ENCODE measurements around the gene B3GAT1. TPM values are rescaled to one million over a fixed set of nuclear protein-coding genes. Genes with fewer than 3 reads are reported as not detected.

B3GAT1 gene
- total RNA-seq, 1 donor from 2014 or later, result 0.27 TPM

GRCh38 chr11:134397304-134398078 lies 14.6 kb downstream of the B3GAT1 start:
- intact Hi-C loops (cut with DNase I), result no loop called here
- DNase-seq (ENCODE audit: low spot score), result no peak

GRCh38 chr11:134395002-134395401 lies 17.0 kb downstream of the B3GAT1 start:
- no peak for DNase-seq (ENCODE audit: low spot score)
- intact Hi-C loops (cut with DNase I), result no loop called here

GRCh38 chr11:134394311-134394710 lies 17.7 kb downstream of the B3GAT1 start:
- DNase-seq (ENCODE audit: low spot score), result no peak

DNA sequence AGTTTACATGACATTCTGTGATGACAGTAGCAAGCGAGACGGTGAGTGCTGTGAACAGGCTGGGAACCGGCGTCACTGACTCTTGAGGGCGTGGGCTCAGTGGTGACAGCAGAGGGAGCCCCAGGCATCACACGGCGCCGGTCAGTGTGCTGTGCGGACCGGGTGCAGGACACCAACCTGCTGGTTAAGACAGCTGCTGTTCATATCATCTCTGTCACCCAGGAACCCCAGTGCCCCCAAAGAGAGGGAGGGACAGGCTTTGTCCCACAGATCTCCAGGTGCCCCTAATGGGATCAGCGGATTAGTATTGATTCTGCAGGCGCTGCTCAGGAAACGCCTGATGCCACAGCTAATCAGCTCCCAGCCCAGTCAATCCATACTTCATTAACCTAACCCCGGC lies 18.4 kb downstream of the B3GAT1 start:
- intact Hi-C loops (cut with DNase I), result no loop called here
- no peak for DNase-seq (ENCODE audit: low spot score)

More at GRCh38 chr11:134394311-134394710, 17.7 kb downstream of the B3GAT1 start:
- intact Hi-C loops (cut with DNase I), result no loop called here

- intact Hi-C loops (cut with DNase I), result no loop called here
- no peak for DNase-seq (ENCODE audit: low spot score)
These were observed 19.0 kb downstream of the B3GAT1 start for GRCh38 chr11:134392953-134393615.

DNA sequence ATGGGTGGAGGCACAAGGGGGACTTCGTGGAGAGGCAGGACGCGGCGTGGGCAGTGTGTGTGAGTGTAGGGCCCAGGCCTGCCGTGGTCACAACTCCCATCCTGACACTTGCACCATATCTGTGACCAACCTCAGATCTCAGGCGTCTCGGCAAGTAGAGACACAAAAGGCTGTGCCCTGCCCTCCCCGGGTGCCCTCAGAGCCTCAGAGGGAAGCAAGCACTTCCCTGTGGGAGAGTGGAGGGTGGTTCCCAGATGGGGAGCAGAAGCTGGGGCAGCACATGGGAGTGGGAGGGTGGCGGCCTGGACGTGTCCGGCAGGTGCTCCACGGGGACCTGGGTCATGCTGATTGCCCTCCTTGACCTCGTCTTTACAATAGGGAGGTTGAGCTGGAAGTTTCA lies 20.4 kb downstream of the B3GAT1 start:
- DNase-seq (ENCODE audit: low spot score), result no peak
- intact Hi-C loops (cut with DNase I), result no loop called here

- DNase-seq (ENCODE audit: low spot score), result no peak
These were observed 21.1 kb downstream of the B3GAT1 start for GRCh38 chr11:134390706-134391569.

GRCh38 chr11:134389464-134390180 lies 22.4 kb downstream of the B3GAT1 start:
- DNase-seq (ENCODE audit: low spot score), result no peak
- intact Hi-C loops (cut with DNase I), result no loop called here

More at GRCh38 chr11:134390706-134391569, 21.1 kb downstream of the B3GAT1 start:
- intact Hi-C loops (cut with DNase I), result no loop called here

- no peak for DNase-seq (ENCODE audit: low spot score)
- intact Hi-C loops (cut with DNase I), result no loop called here
These were observed 23.5 kb downstream of the B3GAT1 start for GRCh38 chr11:134388590-134388989.

GRCh38 chr11:134387501-134387900 lies 24.5 kb downstream of the B3GAT1 start:
- DNase-seq (ENCODE audit: low spot score), result no peak
- intact Hi-C loops (cut with DNase I), result no loop called here

- intact Hi-C loops (cut with DNase I), result no loop called here
- no peak for DNase-seq (ENCODE audit: low spot score)
These were observed 25.1 kb downstream of the B3GAT1 start for GRCh38 chr11:134386945-134387344.

- intact Hi-C loops (cut with DNase I), result no loop called here
These were observed 26.1 kb downstream of the B3GAT1 start for GRCh38 chr11:134385774-134386565.

DNA sequence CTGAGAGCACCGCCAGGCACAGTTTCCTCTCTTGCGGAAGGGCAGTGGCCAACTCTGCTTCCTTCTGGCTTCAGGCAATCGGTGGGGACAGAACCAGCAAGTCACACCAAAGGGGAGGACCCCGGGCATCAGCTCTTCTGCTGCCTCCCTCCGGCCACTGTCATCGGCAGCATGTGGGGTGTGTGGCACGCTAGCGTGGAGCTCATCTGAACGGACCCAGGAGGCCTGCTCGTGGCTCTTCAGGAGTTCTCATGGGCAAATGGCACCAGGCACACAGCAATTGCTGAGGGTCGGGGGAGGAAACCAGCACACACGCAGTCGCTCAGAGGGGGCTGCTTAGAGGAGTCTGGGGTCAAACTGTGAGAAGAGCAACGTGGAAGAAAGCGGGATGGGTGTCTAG lies 26.9 kb downstream of the B3GAT1 start:
- DNase-seq (ENCODE audit: low spot score), result no peak
- intact Hi-C loops (cut with DNase I), result no loop called here

More at GRCh38 chr11:134385774-134386565, 26.1 kb downstream of the B3GAT1 start:
- no peak for DNase-seq (ENCODE audit: low spot score)

DNA sequence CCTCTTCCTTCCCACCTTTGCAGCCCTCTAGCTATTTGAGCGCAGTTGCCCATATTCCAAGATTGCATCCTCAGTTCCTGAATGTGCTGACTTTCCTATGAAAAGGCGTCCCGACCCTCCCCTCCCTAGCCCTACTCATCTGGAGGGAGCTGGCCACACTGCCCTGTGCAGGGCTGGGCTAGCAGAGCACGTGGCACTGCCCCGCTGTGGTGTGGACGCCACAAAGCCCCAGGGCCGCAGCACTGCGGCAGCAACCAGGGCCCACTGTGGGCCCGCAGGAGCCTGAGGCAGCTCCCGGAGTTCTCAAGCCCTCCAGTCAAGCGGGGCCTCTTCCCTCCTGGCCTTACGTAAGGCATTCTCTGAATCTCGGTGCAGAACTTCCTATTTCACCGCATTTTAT lies 27.6 kb downstream of the B3GAT1 start:
- intact Hi-C loops (cut with DNase I), result no loop called here
- no peak for DNase-seq (ENCODE audit: low spot score)

DNA sequence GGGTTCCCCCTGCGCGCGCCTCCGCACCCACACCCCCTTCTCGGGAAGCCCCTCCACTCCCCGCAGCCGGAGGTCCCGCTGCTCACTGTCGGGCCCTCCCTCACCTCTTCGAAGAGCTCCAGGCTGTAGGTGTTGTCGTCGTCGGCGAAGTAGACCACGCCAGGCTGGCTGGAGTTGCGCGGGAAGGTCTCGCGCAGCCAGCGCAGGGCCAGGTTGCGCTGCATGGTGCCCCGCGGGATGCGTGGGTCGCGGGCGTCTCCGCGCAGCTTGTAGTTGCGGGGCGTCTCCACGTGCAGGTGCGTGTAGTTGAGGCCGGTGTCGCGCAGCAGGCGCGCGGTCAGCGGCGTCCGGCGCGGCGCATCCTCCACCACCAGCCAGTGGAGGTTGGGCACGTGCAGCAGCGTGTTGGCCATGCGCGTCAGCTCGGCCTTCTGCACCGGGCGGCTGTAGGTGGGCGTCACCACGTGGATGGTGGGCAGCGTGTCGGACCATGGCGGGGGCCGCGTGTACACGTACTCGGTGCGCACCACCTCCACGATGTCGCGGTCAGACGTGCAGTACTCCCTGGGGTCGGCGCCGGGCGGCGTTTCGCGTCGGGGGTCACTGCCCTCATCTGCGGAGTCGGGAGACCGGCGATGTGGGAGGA lies 28.3 kb downstream of the B3GAT1 start:
- intact Hi-C loops (cut with DNase I), result no loop called here
- DNase-seq (ENCODE audit: low spot score), result no peak

- intact Hi-C loops (cut with DNase I), result no loop called here
These were observed 29.2 kb downstream of the B3GAT1 start for GRCh38 chr11:134382830-134383229.

DNA sequence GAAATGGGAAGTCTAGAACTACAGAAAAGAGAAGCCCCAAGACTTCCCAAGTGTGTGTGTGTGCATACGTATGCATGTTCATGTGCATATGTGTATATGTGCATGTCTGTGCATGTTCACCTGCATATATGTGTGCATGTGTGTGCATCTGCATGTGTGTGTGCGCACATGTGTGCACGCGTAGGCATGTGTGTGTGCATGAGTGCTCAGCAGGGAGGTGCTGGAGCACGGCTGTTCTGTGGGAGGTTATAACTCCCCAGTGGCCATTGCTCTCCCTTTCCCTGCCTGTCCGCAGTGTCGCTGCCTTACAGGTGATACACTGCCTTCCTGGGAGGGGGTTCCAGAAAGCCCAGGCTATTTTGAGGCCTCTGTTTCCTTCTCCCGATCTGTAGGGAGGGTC lies 29.8 kb downstream of the B3GAT1 start:
- no peak for DNase-seq (ENCODE audit: low spot score)
- intact Hi-C loops (cut with DNase I), result no loop called here

More at GRCh38 chr11:134382830-134383229, 29.2 kb downstream of the B3GAT1 start:
- no peak for DNase-seq (ENCODE audit: low spot score)

GRCh38 chr11:134380785-134381184 lies 31.3 kb downstream of the B3GAT1 start:
- DNase-seq (ENCODE audit: low spot score), result no peak
- intact Hi-C loops (cut with DNase I), result no loop called here

Measured in cardiac septum (tissue), 1 donor.